Esophagus muscularis mucosa (tissue), 4 donors: Measurements from ENCODE around the gene TMEM17. TPM values are rescaled to one million over a fixed set of nuclear protein-coding genes. Genes with fewer than 3 reads are reported as not detected.
A peak's percentile ranks its signal among the peaks of the same experiment; 100 is the strongest.

Experiments
- DNase-seq: peaks from one replicate; pipeline ENCODE4 v3.0.0-alpha.2; 2017; ENCODE audit errors: extremely low spot score
- H3K27ac ChIP-seq, 4 donors: fragments of 200-600 bp; sonication (generic); replicated peaks in 1 of 4; 1 replicate in 3 of 4; 2 replicates in 1 of 4; pipeline ENCODE4 v1.5.1; 2016 to 2019; ENCODE audit warnings: mild to moderate bottlenecking in 1 of 4
- H3K27me3 ChIP-seq, 4 donors: fragments of 200-600 bp; sonication (generic); one replicate each; pipeline versions ENCODE4 v1.5.1 to v1.6.0; 2016 to 2019
- H3K36me3 ChIP-seq, 4 donors: fragments of 200-600 bp; sonication (generic); one replicate each; pipeline ENCODE4 v1.5.1; 2016 to 2019
- H3K4me1 ChIP-seq, 4 donors: fragments of 200-600 bp; sonication (generic); one replicate each; pipeline ENCODE4 v1.5.1; 2016 to 2019
- H3K4me3 ChIP-seq, 4 donors: fragments of 200-600 bp; sonication (generic); 1 replicate in 2 of 4; 2 replicates in 2 of 4; pipeline ENCODE4 v1.5.1; 2016 to 2019; ENCODE audit warnings: mild to moderate bottlenecking in 4 of 4, moderate library complexity in 1 of 4
- H3K9me3 ChIP-seq, 4 donors: fragments of 200-600 bp; sonication (generic); 1 replicate in 3 of 4; 2 replicates in 1 of 4; pipeline ENCODE4 v1.5.1; 2016 to 2019
- CTCF ChIP-seq, 3 experiments: fragments of 200-600 bp in 2 of 3; fragments of 450-650 bp in 1 of 3; sonication (generic) in 2 of 3; IDR thresholded peaks; one replicate each; pipeline ENCODE4 v1.5.1; 2017 to 2019; ENCODE audit warnings: antibody characterized with exemption in 3 of 3, mild to moderate bottlenecking in 2 of 3, moderate library complexity in 1 of 3
- EP300 ChIP-seq: sonication (generic); formaldehyde crosslinking; IDR thresholded peaks from one replicate; pipeline ENCODE4 v1.6.1; 2017; ENCODE audit warnings: antibody characterized with exemption
- POLR2A ChIP-seq: fragments of 450-650 bp; IDR thresholded peaks from one replicate; pipeline ENCODE4 v1.6.1; 2017; ENCODE audit warnings: antibody characterized with exemption, moderate library complexity, mild to moderate bottlenecking, low read depth
- POLR2AphosphoS5 ChIP-seq, 2 donors: sonication (generic); formaldehyde crosslinking; IDR thresholded peaks; one replicate each; pipeline ENCODE4 v1.6.1; 2017; ENCODE audit warnings: antibody characterized with exemption in 2 of 2
- WGBS: methylation state at CpG from one replicate; pipeline ENCODE4 v1.1.5; 2018; 5-methylcytosine and 5-hydroxymethylcytosine counted together
- intact Hi-C: fragments of 100-400 bp; cut with DNase I; formaldehyde crosslinking; loops from one replicate; pipeline ENCODE4 v1.15.1; 2023
- total RNA-seq, 4 donors: library from RNA; depleted of rRNA; stranded (reverse); fragments of >200 nt; gene quantifications; one replicate each; pipeline versions ENCODE4 v1.1.0 to v1.2.1, GENCODE V29; 2016

The TMEM17 gene
- total RNA-seq, 4 donors from 2014 or later: 1.9 to 3.8 (median 2.4) TPM

DNA sequence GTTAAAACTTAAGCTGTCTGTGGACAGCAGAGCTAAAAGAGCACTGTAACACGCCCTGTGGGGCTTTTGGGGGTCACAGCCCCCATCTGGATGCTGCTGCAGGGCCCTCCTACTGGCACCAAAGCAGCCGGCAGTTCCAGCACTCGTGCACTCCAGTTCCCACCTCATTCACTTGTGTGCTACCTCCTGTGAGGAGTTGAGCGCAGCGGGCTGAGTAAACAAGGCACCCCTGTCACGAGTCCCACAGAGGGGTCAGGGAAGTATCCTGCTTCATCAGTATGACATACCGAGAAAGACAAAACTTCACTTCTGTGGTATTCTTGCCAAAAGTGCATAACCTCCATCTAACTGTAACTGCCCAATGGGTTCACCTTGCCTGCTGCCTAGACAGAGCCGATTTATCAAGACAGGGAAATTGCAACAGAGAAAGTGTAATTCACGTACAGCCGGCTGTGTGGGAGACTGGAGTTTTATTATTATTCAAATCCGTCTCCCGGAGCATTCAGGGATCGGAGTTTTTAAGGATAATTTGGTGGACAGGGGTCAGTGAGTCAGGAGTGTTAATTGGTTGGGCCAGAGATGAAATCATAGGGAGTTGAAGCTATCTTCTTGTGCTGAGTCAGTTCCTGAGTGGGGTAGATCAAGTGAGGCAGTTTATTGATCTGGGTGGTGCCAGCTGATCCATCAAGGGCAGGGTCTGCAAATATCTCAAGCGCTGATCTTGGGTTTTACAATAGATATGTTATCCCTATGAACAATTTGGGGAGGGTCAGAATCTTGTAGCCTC, 41.6 kb downstream of the TMEM17 start:
- Histone ChIP-seq H3K27ac (no peak overlapping the region), H3K9me3 (no peaks in the 10 kb centered on the region), H3K27me3 (no peaks in the 10 kb centered on the region), H3K4me3 (no peak overlapping the region), H3K4me1 (peaks cover 6 to 52% (median 44%) of the 10 kb centered on the region in 4 donors), H3K36me3 (no peaks in the 10 kb centered on the region)
- intact Hi-C loops: loop anchor here (5.0 kb wide), 1 partner anchor 38 kb away; no protein-coding TSS in a partner anchor
- 91% methylated on average over 14 of the region's 14 CpGs for WGBS
- TF ChIP-seq EP300 (no peak), POLR2A (no peak), POLR2AphosphoS5 (IDR thresholded peaks at IDR 0.05) (no peak), CTCF (IDR thresholded peaks at IDR 0.05) (no peak)
- DNase-seq: no peak

DNA sequence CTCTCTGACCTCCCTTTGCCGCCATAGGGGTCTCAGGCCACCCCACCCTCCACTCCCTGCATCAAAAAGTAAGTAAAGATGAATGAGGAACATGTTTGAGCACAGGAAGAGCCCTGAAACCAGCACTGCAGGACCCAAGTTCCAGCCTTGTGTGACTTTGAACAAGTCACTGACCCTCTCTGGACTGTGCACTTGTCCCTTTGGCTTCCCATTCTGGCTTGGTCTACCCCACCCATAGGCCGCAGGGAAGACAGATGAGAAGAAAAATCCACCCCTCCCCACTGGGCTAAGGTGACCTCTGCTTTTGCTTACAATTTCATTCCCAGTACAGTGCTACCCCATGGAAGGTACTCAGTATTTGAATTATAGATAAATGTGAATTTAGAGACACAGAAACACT, 43.8 kb downstream of the TMEM17 start:
- whole genome bisulfite sequencing: 83% methylated on average over 2 of the region's 2 CpGs
- Histone ChIP-seq H3K27ac (peak overlapping the region; percentile 46 to 57 (median 56)), H3K9me3 (no peaks in the 10 kb centered on the region), H3K36me3 (no peaks in the 10 kb centered on the region), H3K4me3 (no peak overlapping the region), H3K27me3 (no peaks in the 10 kb centered on the region), H3K4me1 (peaks cover 10 to 52% (median 42%) of the 10 kb centered on the region in 4 donors)
- intact Hi-C loops: no loop called here
- DNase-seq: no peak
- TF ChIP-seq CTCF (IDR thresholded peaks at IDR 0.05) (no peak), POLR2A (no peak), POLR2AphosphoS5 (IDR thresholded peaks at IDR 0.05) (no peak)

DNA sequence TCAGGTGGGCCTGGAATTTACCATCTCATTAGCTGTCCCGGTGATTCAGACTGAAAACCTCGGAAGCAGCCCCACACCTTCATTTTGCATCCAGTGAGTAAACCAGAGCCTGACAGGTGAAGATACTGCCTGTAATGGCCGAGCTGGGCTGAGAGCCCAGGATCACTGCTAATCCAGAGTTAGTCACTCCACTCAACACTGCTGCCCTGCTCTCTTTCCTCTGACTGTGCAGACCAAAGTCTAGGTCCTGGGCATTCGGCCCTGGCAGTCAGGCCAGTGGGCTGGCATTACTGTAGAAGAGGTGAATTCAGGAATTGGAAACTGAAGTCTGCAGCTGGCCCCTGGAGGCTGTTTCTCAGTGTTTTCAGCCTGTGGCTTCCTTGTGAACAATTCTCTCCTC, 44.3 kb downstream of the TMEM17 start:
- no peak for DNase-seq
- intact Hi-C loops: loop anchor here (2.0 kb wide), 1 partner anchor 245 kb away; no protein-coding TSS in a partner anchor
- Histone ChIP-seq H3K36me3 (no peaks in the 10 kb centered on the region), H3K27ac (peak overlapping the region; percentile 46 to 57 (median 56)), H3K9me3 (no peaks in the 10 kb centered on the region), H3K4me3 (no peak overlapping the region), H3K4me1 (peaks cover 12 to 52% (median 42%) of the 10 kb centered on the region in 4 donors), H3K27me3 (no peaks in the 10 kb centered on the region)
- TF ChIP-seq EP300 (no peak), POLR2A (no peak), POLR2AphosphoS5 (IDR thresholded peaks at IDR 0.05) (peak in 1 of 2 donors; percentile 19), CTCF (IDR thresholded peaks at IDR 0.05) (no peak)
- WGBS: 70% methylated on average over 4 of the region's 4 CpGs

DNA sequence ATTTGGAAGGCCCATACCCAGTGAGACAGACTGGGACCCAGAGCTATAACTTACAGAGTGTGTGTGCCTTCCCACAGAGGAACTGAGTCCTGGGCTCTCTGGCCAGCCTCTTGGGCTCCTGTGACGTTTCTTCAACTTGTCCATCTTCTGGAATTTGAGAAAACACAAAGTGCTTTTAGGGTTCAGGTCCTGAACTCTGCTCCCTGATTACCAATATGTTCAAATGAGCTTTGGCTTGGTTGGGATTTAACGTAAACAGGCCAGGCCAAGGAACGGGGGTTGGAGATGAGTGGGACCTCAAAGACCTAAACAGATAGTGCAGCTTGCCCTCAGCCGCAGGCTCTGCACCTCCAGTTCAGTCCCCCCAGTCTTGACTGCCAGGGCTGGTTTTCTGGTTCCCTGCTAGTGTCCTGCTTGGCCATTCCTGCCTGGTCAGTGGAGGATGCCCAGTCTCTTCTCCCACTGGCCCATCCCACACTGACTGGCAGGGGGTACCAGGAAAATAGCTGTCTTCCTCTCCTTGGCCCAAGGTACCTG, 44.9 kb downstream of the TMEM17 start:
- no peak overlapping the region for H3K4me3 ChIP-seq
- intact Hi-C loops: loop anchor here (2.0 kb wide), 1 partner anchor 246 kb away; no protein-coding TSS in a partner anchor
- no peak for TF ChIP-seq POLR2AphosphoS5 (IDR thresholded peaks at IDR 0.05)
- TF ChIP-seq EP300: no peak
- no peak for TF ChIP-seq CTCF (IDR thresholded peaks at IDR 0.05)
- no peak for TF ChIP-seq POLR2A
- 98% methylated on average over 3 of the region's 4 CpGs for WGBS
- H3K27me3 ChIP-seq: no peaks in the 10 kb centered on the region
- peaks cover 13 to 51% (median 42%) of the 10 kb centered on the region in 4 donors for H3K4me1 ChIP-seq
- H3K9me3 ChIP-seq: no peaks in the 10 kb centered on the region
- H3K36me3 ChIP-seq: no peaks in the 10 kb centered on the region
- no peak for DNase-seq
- peak overlapping the region; percentile 46 to 57 (median 56) for H3K27ac ChIP-seq
